BLaER1 (cell line): ENCODE results near the gene PPP1R12C.

ENCODE experiments used
- H3K27ac ChIP-seq: shearing (Covaris generic); formaldehyde crosslinking; 2 replicates; pipeline ENCODE4 v1.8.1; 2022
- H3K27me3 ChIP-seq: shearing (Covaris generic); formaldehyde crosslinking; 2 replicates; pipeline ENCODE4 v1.8.1; 2022
- H3K36me3 ChIP-seq: shearing (Covaris generic); formaldehyde crosslinking; 2 replicates; pipeline ENCODE4 v1.8.1; 2022
- H3K4me1 ChIP-seq: shearing (Covaris generic); formaldehyde crosslinking; 2 replicates; pipeline ENCODE4 v1.8.1; 2022
- H3K4me2 ChIP-seq: shearing (Covaris generic); formaldehyde crosslinking; 2 replicates; pipeline ENCODE4 v1.8.1; 2022
- H3K4me3 ChIP-seq: shearing (Covaris generic); formaldehyde crosslinking; 2 replicates; pipeline ENCODE4 v1.8.1; 2022
- H3K9ac ChIP-seq: shearing (Covaris generic); formaldehyde crosslinking; 2 replicates; pipeline ENCODE4 v1.8.1; 2022
- H3K9me3 ChIP-seq: shearing (Covaris generic); formaldehyde crosslinking; 2 replicates; pipeline ENCODE4 v1.8.1; 2022
- H4K20me1 ChIP-seq: shearing (Covaris generic); formaldehyde crosslinking; 2 replicates; pipeline ENCODE4 v1.8.1; 2022
- Cebpa-rat ChIP-seq: shearing (Covaris generic); IDR thresholded peaks from 2 replicates; pipeline ENCODE4 v1.8.1; 2022

Gene PPP1R12C

DNA sequence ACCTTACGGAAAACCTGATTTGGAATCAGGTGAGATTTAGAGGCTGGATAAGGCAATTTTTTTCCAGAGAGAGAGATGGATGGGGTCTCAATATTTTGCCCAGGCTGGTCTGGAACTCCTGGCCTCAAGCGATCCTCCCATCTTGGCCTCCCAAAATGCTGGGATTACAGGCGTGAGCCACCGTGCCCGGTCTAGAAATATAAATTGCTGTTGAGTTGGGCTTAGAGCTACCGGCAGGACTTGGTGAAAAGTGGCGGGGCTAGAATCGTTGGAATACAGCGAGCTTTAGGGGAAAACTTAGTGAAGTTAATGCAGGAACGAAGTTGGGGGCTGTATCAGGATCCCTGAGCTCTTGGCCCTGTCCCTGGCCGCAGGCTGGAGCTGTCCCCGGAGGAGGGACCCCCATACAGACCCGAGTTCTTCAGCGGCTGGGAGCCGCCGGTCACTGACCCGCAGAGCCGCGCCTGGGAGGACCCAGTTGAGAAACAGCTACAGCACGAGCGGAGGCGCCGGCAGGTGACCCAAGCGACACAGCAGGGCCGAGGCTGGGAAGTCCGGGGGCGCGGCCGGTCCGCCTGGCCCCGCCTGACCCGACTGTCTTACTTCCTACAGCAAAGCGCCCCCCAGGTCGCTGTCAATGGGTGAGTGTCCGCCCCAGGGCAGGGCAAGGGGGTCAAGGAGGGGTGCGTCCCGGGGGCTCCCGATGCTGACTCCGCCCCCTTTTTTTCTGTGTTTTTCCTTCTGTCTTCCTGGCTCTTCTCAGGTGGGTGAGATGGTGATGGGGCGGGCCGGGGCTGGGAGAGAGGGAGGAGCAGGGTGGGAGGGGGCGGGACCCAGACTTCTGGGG is 34.2 kb downstream of the PPP1R12C start:
- H3K9ac ChIP-seq = no peak overlapping the region
- no peak overlapping the region for H3K4me2 ChIP-seq
- H3K4me1 ChIP-seq = peaks cover 49% of the 10 kb centered on the region
- peaks cover 8% of the 10 kb centered on the region for H3K36me3 ChIP-seq
- H4K20me1 ChIP-seq = peaks cover 42% of the 10 kb centered on the region
- H3K9me3 ChIP-seq = peaks cover 4% of the 10 kb centered on the region; the same call in 1 of the 2 replicates
- no peak overlapping the region for H3K27ac ChIP-seq
- peaks cover 56% of the 10 kb centered on the region for H3K27me3 ChIP-seq
- no peak overlapping the region for H3K4me3 ChIP-seq
- TF ChIP-seq Cebpa-rat = no peak

DNA sequence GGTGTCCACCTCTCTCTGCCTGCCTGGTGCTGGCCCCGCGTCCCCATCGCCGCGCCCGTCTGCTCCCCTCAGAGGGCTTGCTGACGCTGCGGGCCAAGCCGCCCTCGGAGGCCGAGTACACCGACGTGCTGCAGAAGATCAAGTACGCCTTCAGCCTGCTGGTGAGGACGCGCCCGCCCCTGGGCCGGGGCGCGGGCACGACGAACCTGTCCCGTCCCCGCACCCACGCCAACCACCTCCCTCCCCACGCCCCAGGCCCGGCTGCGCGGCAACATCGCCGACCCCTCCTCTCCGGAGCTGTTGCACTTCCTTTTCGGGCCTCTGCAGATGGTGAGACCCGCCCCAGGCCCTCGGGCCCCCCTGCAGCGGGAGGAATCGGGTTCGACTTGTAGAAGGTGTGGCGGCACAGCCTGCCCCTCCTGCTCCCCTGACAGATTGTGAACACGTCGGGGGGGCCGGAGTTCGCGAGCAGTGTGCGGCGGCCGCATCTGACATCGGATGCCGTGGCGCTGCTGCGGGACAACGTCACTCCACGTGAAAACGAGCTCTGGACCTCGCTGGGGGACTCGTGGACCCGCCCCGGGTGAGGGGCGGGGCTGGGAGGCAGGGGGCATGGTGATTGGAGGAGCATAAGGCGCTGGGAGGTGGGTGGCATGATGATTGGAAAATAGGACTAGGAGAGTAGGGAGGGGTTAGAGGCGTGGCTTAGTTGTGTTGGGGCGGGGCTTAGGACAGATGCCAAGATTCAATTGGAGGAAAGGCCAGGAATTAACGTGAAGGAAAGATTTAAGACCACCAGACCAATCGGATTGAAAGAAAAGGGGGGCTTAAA is 35.2 kb downstream of the PPP1R12C start:
- no peaks in the 10 kb centered on the region for H3K36me3 ChIP-seq
- H3K9me3 ChIP-seq = peaks cover 4% of the 10 kb centered on the region; the same call in 1 of the 2 replicates
- H4K20me1 ChIP-seq = peaks cover 32% of the 10 kb centered on the region
- no peak overlapping the region for H3K9ac ChIP-seq
- peaks cover 39% of the 10 kb centered on the region for H3K4me1 ChIP-seq
- peak overlapping the region; percentile 78 for H3K4me3 ChIP-seq
- H3K4me2 ChIP-seq = peak overlapping the region; percentile 86
- no peak for TF ChIP-seq Cebpa-rat
- H3K27ac ChIP-seq = no peak overlapping the region
- peaks cover 46% of the 10 kb centered on the region for H3K27me3 ChIP-seq

DNA sequence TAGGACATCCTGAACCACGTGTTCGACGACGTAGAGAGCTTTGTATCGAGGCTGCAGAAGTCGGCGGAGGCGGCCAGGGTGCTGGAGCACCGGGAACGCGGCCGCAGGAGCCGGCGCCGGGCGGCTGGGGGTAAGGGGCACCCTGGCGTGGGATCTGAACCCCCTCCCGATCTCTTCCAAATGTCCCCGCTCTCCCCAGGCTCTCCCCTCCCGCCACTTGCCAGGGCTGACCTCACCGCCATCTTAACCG is 35.7 kb downstream of the PPP1R12C start:
- peak overlapping the region; percentile 78 for H3K4me3 ChIP-seq
- peaks cover 4% of the 10 kb centered on the region; the same call in 1 of the 2 replicates for H3K9me3 ChIP-seq
- no peak for TF ChIP-seq Cebpa-rat
- peak overlapping the region; percentile 86 for H3K4me2 ChIP-seq
- no peak overlapping the region for H3K27ac ChIP-seq
- no peaks in the 10 kb centered on the region for H3K36me3 ChIP-seq
- no peak overlapping the region for H3K9ac ChIP-seq
- peaks cover 34% of the 10 kb centered on the region for H3K4me1 ChIP-seq
- H3K27me3 ChIP-seq = peaks cover 41% of the 10 kb centered on the region
- H4K20me1 ChIP-seq = peaks cover 26% of the 10 kb centered on the region

DNA sequence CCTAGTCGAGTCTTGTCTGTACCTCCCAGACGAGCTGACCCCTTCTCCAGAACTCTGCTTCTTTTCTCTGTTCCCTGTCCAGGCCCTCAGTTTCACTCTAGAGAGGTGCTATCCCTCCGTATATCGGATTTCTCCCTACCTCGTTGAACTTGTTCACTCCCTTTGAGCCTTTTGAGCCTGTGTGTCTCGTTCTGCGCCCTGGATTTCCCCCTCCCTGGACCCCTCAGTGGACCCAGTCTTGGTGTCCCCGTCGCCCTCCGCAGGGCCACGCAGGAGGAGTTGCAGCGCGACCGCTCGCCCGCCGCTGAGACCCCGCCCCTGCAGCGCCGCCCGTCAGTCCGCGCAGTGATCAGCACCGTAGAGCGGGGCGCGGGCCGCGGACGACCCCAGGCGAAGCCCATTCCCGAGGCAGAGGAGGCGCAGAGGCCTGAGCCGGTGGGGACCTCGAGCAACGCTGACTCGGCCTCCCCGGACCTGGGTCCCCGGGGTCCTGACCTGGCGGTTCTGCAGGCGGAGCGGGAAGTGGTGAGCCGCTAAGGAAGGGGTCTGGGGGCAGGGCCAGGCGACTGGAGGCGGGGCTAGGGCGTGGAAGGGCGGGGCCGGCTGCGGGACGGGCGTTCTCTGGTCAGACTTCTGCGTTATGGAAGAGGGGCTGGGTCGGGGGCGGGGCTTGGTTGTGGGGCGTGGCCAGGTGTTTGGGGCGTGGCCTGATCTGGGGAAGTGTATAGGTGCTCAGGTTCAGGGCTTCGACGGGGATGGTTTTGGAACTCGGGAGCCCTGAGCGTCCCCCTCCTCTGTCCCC is 36.3 kb downstream of the PPP1R12C start:
- peaks cover 21% of the 10 kb centered on the region for H4K20me1 ChIP-seq
- H3K9ac ChIP-seq = peak overlapping the region; percentile 73
- peak overlapping the region; percentile 78 for H3K4me3 ChIP-seq
- H3K9me3 ChIP-seq = peaks cover 4% of the 10 kb centered on the region; the same call in 1 of the 2 replicates
- H3K4me1 ChIP-seq = peaks cover 29% of the 10 kb centered on the region
- no peak for TF ChIP-seq Cebpa-rat
- H3K27ac ChIP-seq = peak overlapping the region; percentile 80
- H3K4me2 ChIP-seq = peak overlapping the region; percentile 86
- H3K36me3 ChIP-seq = no peaks in the 10 kb centered on the region
- H3K27me3 ChIP-seq = peaks cover 36% of the 10 kb centered on the region

DNA sequence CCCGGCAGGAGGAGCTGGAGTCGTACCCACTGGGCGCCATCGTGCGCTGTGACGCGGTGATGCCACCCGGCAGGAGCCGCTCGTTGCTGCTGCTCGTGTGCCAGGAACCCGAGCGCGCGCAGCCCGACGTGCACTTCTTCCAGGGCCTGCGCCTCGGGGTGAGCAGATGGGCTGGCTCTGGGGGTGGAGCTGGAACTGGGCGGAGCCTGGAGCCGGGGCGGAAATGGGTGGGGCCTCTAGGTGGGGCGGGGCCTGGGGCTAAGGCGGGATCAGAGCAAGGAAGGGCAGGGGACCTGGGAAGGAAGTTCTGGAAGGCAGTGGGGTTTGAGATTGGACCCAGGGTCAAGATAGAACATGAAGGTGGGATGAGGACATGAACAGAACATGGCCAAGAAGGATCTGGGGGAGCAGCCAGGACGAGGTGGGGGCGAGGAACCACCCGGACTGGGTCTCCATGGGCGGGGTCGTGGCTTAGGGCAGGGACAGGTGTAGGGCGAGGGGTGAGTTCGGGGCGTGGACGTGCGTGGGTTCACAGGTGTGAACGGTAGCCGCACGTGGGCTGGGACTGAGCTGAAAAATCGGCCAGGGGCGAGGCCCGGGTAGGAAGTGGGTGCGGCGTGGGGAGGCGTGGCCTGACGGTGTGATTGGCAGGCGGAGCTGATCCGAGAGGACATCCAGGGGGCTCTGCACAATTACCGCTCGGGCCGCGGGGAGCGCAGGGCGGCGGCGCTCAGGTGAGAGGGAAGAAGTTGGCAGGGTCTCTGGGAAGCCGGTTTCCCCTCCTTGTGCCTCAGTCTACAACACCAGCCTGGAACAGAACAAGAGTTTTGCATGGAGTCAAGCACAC is 37.1 kb downstream of the PPP1R12C start:
- Histone ChIP-seq H3K4me1 (peaks cover 26% of the 10 kb centered on the region), H4K20me1 (peaks cover 13% of the 10 kb centered on the region), H3K4me2 (peak overlapping the region; percentile 86), H3K36me3 (no peaks in the 10 kb centered on the region), H3K4me3 (peak overlapping the region; percentile 78), H3K27ac (peak overlapping the region; percentile 80), H3K27me3 (peaks cover 27% of the 10 kb centered on the region), H3K9me3 (peaks cover 4% of the 10 kb centered on the region; the same call in 1 of the 2 replicates), H3K9ac (peak overlapping the region; percentile 73)
- no peak for TF ChIP-seq Cebpa-rat

- H3K36me3 ChIP-seq = no peaks in the 10 kb centered on the region
- H3K4me3 ChIP-seq = peak overlapping the region; percentile 78
- peaks cover 26% of the 10 kb centered on the region for H3K4me1 ChIP-seq
- peak overlapping the region; percentile 41; the same call in 1 of the 2 replicates for H3K27ac ChIP-seq
- peaks cover 4% of the 10 kb centered on the region; the same call in 1 of the 2 replicates for H3K9me3 ChIP-seq
- peaks cover 5% of the 10 kb centered on the region; the same call in 1 of the 2 replicates for H4K20me1 ChIP-seq
- TF ChIP-seq Cebpa-rat = no peak
- peaks cover 19% of the 10 kb centered on the region for H3K27me3 ChIP-seq
- H3K9ac ChIP-seq = 0 out of 2 replicates have a peak overlapping the region, but pooled peaks have one; percentile 27
- peak overlapping the region; percentile 86 for H3K4me2 ChIP-seq
Observed at GRCh38 chr19:55079400-55080038, 37.9 kb downstream of the PPP1R12C start.

- peaks cover 17% of the 10 kb centered on the region for H3K27me3 ChIP-seq
- H3K27ac ChIP-seq = no peak overlapping the region
- no peak overlapping the region; the same call in 1 of the 2 replicates for H3K4me2 ChIP-seq
- H3K9me3 ChIP-seq = peaks cover 4% of the 10 kb centered on the region; the same call in 1 of the 2 replicates
- no peaks in the 10 kb centered on the region for H3K36me3 ChIP-seq
- no peak overlapping the region for H3K9ac ChIP-seq
- no peak for TF ChIP-seq Cebpa-rat
- peaks cover 26% of the 10 kb centered on the region for H3K4me1 ChIP-seq
- H3K4me3 ChIP-seq = no peak overlapping the region
- no peaks in the 10 kb centered on the region; the same call in 1 of the 2 replicates for H4K20me1 ChIP-seq
Observed at GRCh38 chr19:55078996-55079395, 38.4 kb downstream of the PPP1R12C start.

DNA sequence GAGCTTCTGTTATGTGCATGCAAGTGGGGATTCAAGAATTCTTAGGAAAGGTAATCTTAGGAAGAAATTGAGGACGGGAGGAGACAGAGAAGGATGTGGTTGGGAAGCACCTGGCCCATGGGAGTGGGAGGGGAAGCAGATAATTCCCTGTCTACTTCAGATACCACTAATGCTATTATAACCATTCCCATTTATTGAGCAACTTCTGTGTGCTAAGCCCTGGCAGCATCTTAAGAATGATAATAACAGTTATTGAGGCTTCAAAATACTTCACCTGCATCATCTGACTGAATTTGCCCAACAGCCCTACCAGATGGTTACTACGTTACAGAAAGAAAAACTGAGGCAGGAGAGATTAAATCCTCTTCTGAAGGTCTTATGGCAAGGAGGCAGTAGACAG is 40.3 kb downstream of the PPP1R12C start:
- Histone ChIP-seq H3K4me3 (no peak overlapping the region), H4K20me1 (no peaks in the 10 kb centered on the region), H3K9me3 (0 out of 2 replicates have a peak, but pooled peaks cover 5% of the 10 kb centered on the region), H3K27me3 (peaks cover 6% of the 10 kb centered on the region; the same call in 1 of the 2 replicates), H3K27ac (no peak overlapping the region), H3K36me3 (no peaks in the 10 kb centered on the region), H3K4me1 (peaks cover 23% of the 10 kb centered on the region), H3K4me2 (no peak overlapping the region), H3K9ac (no peak overlapping the region)
- TF ChIP-seq Cebpa-rat = no peak
